NCI-H2227 (cell line): ENCODE measurements around the gene SPATA9.

Experiments
- DNase-seq: peaks from one replicate; lab custom pipeline; 2025; ENCODE audit not compliant: unreplicated experiment; lab: John Stamatoyannopoulos, UW

Gene SPATA9

DNA sequence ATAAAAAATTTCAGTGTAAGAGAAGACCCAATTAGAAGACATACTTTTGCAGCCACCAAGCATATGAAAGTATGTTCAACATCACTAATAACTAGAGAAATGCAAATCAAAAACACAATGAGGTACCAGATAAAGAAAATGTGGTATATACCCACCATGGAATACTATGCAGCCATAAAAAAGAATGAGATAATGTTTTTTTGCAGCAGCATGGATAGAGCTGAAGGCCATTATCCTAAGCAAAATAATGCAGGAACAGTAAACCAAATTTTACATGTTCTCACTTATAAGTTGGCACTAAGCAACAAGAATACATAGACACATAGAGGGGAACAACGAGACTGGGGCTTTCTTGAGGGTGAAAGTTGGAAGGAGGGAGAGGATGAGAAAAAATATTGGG, 6.9 kb upstream of the SPATA9 start:
- DNase-seq, result no peak

DNA sequence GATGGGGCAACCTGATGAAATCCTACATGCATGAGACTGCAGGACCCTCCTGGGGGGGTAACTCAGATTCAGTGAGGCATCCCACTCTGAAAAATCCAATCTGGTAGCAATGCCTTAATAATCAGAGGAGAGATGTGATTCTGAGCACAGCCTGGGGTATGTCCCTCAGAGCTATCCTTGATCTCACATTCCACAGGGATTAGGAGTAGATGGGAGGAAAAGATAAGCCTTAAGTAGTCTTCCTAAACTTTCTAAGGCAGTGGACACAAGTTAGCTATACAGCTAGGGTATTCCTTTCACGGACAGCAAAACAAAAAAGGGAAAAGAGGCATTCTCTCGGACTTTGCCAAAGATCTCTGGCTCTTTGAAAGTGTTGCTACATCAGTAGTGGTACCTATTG, 3.9 kb upstream of the SPATA9 start:
- no peak for DNase-seq

DNA sequence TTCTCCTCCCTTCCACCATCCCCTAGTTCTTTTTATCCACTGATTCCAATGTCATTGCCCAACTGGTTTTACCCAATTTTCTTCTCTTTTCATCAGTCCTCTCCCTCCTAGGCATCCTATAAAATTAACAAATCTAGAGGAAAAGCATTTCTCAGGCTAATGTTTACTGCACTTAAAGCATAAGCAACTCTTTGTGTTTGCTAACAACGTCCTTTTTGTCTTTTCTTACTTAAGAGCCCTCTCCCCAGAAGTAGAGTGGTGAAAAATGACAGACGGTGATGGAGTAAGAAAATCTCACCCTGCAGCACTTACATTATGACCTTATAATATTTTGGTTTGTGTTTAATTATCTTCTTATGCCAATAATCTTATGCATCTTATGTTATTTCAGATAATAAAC, 1.6 kb upstream of the SPATA9 start:
- no peak for DNase-seq

DNA sequence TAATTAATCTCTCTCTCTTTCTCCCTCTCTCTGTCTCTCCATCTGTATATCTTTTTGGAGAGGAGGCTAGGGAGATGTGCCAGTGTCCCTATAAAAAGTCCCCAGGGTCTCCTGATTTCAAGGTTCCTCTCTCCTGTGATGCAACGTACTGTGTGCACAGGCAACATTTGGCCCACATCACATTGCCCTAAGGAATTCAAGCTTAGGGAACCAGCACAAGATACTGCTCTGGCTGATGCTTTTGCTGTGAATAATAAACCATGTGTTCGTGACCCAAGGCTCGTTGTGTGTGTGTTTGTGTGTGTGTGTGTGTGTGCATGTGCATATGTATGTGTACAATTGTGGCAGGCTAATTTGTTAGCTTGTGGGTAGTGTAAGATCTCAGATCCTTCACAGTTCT, 9.7 kb downstream of the SPATA9 start:
- no peak for DNase-seq

DNA sequence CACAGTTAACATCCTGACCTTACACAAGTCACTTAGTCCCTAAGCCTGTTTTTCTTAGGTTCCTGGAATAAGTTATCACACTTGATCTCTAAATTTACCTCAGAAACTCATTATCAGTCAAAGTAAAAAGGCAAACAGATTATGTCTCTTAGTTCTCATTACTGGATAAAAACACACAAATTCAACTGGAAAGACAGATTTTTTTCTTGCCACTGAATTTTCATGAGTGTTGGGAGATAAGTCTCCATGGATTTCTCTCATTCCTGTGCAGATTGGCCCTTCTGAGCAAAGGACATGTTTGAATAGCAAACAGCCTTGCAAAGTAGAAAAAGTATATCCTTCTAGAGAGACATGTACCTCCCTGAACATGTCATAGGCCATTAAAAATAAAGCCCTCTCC, 10.2 kb downstream of the SPATA9 start:
- DNase-seq, result no peak

DNA sequence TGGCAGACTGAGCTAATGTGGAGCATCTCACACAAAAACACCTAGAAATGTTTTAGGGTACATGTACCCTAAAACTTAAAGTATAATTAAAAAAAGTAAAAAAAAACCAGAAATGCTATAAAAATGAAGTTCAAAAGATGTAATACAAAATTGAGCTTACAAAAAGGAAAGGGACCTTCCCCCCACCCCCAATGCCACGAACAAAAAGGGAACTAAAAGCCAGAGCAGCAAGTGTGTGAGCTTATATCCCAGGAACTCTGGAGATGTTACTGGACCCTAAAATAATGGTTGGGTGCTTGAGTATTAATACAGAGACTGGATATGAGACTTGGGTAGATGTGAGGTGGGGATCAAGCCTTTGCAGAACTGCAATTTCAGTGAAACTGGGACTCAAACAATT, 11.0 kb downstream of the SPATA9 start:
- no peak for DNase-seq

DNA sequence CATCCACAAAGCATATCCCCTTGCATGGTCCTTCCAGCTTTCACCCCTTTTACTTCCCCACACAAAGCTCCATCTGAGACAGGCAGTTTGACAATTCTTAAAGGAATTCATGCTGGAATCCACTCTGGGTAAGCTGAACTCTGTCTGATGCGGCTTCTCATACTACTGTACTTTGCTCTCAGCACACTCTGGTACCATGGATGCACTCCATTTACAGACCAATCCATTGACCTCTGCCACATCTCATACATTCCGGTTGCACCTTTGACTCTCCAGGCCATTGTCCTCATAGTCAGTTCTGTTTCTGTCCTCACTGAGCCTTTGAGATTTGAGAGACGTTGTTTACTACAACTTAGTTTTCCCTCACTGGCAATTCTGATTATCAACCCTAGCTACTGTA, 12.2 kb downstream of the SPATA9 start:
- no peak for DNase-seq

DNA sequence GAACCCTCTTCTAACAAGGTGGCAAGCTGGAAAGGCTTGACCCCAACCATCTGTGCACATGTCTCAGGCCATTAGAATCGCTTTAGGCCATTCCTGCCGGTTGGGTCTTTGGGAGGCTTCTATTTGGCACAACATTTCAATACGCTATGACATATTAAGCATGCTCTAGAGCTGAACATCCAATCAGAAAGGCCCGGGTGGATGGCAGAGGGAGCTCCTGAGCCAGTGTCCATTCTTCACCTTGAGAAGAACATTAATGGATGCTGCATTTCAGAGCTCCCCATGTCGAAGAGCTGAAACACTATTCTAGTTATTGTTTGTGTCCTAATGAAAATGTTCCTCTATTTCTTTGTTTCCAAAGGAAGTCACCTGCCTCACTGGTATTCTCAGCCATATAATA, 12.8 kb downstream of the SPATA9 start:
- DNase-seq, result no peak

DNA sequence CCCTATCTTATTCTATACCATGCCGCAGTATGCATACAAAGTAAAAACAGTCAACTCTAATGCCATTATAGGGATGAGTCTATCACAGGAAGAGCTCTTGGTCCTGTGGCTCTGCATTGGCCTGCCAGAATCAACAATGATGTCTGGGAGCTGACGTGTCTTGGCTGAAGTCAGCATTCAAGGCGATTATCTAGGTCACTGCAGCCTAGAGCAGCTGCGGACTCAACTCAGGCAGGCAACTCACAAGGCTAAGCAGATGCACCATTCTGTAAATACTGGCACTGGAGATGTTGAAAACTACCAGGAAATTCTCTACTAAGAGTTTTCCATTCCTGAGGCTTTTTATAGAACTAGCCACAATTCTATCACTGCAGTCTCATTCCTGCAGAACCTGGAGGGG, 13.3 kb downstream of the SPATA9 start:
- DNase-seq, result no peak

DNA sequence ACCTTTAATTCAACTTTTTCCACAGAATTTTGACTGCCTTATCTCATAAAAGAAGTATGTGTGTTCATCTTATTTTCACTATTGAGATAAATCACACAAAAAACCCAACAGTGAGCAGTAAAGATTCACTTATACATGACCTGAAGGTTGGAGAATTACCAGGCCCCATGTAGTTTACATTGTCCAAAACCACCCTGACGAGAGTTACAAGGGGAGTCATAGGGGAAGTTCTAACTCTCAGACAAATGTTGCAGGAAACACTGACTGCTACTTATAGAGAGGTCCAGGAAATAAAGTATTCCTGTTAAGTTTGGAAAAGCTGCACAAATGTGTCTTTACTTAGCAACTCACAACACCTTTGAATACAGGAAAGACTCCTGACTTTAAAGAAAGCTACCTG, 14.1 kb downstream of the SPATA9 start:
- DNase-seq, result no peak

DNA sequence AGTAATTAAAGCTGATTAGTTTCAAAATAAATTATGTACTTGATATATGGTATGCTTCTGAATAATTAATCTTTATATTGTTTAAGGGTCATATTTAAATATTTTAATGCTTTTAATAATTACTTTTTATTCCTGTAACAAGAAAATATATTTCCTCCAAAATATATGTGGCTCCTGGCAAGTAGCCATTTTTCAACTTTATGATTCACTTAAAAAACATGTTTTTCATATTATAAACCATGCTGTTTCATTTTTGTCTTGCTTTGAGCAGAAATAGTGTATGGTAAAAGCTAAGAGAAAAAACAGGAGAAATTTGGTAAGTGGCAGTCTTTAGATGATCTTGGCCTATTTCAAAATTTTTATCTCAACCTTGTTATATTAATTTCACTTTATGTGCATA, 14.6 kb downstream of the SPATA9 start:
- DNase-seq, result no peak

DNA sequence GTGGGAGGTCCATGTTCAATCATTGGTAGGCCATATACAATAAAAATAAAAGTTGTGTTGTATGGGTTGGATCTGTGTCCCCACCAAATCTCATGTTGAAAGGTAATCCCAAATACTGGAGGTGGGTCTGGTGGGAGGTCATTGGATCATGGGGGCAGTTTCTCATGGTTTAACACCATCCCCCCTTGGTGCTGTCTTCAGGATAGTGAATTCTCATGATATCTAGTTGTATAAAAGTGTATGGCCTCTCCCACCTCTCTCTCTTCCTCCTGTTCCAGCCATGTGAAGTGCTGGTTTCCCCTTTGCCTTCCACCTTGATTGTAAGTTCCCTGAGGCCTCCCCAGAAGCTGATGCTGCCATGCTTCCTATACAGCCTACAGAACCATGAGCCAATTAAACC, 15.1 kb downstream of the SPATA9 start:
- no peak for DNase-seq

DNA sequence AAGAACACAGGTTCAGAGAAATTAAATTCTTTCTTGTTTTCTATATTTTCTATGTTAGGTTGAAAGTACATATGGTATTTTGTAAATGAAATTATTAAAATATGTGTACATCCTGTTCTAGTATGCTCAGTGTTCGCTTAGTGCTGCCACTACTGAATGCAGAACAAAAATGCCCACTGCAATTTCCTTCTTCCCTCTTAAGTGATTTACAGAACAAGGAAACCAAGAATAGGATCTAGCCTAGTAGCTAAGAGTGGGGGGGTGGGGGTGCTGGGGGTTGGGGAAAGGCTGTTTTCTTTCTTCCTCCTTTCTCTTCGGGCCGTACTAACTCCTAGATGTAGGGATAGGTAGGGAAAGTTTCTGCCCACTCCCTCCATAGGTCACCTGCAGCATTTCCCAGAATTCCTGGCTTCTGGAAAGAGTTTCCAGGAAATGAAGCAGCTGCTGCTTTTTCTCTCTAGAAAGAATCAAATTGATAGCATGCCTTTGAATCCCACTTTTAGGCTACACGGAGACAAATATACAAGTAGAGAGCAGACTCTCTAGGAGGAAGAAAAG, 15.7 kb downstream of the SPATA9 start:
- no peak for DNase-seq

DNA sequence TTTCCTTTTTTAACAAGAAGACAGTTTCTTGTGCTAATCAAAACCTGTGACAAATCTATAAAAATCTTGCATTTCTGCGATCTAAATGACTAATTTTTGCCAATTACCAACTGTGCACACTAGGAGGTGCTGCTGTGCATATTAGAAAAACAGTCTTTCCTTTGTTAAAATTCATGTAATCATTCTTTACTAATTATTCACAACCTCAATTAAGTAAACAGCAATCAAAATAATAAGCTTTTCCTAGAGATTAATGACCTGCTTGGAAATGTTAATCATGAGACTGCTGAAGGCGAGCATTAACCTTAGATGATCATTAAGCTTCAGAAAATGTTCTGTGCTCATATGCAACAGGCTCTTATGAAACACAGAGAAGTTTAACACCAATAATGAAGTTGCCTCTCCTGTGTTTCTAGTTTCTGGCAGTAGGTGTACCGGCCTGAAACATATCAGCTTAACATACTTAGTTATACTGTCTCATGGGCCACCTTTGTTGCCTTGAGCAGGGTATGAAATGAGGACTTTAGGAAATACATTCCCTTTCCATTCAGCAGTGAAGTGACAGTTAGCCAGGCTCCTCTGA, 18.5 kb downstream of the SPATA9 start:
- DNase-seq, result peak; percentile 25

DNA sequence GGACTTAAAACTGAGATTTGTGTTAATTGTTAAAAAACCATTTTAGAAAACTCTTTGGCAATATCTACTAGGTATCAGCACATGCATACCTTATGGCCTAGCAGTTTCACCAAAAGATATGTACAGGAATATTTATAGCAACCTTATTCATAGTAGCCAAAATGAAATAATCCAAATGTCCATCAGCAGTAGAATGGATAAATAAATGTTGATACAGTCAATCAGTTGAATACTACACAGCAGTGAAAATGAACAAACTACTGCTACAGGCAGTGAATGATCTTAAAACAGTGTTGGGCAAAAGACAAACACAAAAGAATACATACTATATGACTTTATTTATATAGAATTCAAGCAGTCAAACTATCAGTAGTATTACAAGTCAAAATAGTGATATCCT, 19.8 kb downstream of the SPATA9 start:
- DNase-seq, result no peak

DNA sequence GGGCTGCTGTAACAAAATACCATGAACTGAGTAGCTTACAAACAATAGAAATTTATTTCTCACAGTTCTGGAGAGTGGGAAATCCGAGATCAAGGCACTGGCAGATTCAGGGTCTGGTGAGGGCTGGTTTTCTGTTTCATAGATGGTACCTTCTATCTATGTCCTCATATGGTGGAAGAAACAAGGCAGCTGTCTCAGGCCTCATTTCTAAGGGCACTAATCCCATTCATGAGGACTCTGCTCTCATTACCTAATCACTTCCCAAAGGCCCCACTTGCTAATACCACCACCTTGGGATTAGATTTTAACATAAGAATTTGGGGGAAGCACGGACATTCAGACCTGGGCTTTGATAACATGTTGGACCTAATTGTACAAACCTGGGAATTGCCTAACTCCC, 22.7 kb downstream of the SPATA9 start:
- DNase-seq, result no peak

DNA sequence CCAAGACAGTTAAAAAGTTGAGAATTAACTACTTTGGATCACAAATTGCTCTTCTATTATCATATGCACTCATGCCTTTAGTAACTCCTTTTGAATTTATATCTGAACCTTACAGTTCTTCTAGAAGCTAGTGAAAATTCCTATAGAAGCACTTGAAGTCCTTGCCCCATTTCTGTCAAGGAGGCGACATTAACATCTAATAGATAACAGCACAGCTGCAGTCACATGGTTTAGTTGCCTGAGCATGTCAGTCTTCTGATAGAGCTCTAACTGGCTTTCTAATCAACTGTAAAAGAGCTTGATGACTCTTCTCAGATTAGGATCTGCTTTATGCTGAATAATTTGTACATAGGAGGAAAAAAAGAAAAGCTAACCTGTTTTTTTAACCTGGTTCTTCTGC, 27.2 kb downstream of the SPATA9 start:
- DNase-seq, result no peak

DNA sequence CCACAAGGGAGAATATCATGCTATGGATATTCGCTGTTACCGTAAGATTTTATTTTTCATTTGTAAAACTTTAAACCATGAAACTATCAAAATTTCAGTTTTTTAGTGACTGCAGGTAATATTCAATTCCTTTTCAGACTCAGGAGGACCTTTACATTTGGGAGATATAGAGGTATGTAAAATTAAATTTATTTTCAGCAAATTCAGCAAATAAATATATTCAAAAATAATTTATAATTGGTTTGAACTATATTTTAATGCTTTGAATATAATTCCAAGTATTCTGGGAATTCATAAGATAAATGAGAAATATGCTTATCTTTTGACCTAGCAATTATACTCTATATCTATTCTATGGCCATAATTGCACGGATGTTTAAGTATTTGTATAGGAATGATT, 28.6 kb downstream of the SPATA9 start:
- no peak for DNase-seq

DNA sequence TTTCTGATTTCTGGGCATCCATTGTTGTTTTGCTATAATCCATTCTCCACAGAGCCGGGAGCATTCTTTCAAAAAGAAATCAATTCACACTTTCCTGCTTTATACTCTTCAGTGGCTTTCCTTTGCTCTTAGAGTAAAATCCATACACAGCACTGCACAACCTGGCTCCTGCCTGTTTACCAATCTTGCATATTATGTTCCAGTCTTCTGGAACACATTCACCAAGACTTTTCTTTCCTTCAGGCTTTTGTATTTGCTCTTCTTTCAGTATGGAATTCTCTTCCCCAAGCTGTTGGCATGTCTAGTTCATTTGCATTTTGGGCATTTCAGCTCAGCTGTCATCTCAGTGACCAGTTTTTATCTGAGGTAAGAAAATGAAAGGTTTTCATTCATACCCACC, 29.9 kb downstream of the SPATA9 start:
- DNase-seq, result no peak

DNA sequence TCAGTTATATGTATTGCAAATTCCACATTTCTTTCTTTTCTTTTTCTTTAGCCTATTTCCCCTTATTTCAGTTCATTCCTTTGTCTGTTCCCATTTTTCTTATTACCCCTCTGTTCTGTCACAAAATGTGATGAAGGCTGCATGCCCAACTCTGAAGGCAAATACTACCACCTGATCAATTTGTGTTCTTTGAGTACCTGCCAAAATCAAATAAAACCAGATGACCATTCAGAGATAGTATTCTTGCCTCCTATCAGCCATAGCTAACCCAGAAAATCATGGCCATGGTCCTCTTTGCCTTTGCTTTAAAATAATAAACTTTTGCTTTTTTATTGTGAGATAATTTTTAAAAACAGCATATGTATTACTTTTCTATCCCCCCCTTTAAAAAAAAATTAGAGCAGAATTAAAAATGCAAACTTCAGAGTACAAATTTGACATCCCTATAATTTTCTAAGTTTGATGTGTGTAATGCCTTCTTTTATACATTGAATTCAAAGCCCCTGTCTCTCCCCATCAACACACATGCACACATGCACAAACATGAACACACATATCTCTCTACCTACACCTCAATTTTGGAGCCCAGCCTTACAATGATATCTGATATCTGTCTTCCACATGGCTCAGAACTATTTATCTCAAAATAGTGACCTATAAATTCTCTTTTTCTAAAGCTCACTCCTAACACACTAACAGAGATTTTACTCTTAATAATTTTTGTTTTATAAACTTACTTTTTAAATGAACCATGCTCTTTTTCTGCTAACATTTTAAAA, 32.8 kb downstream of the SPATA9 start:
- DNase-seq, result no peak

DNA sequence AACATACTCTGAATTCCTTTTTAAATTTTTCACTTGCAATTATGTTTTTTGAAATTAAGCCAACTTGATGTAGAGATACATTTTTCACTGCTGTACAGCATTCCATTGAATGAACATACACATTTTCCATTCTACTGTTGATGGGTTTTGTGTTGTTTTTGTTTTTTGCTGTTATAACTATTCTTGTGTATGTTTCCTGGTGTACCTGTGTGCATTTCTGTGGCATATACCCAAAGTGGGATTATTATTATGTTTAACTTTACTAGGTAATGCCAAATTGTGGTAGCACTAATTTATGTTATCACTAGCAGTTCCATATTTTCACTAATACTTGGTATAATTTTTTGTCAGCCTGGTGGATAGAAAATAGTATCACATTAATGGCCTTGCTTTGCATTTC, 33.5 kb downstream of the SPATA9 start:
- no peak for DNase-seq

DNA sequence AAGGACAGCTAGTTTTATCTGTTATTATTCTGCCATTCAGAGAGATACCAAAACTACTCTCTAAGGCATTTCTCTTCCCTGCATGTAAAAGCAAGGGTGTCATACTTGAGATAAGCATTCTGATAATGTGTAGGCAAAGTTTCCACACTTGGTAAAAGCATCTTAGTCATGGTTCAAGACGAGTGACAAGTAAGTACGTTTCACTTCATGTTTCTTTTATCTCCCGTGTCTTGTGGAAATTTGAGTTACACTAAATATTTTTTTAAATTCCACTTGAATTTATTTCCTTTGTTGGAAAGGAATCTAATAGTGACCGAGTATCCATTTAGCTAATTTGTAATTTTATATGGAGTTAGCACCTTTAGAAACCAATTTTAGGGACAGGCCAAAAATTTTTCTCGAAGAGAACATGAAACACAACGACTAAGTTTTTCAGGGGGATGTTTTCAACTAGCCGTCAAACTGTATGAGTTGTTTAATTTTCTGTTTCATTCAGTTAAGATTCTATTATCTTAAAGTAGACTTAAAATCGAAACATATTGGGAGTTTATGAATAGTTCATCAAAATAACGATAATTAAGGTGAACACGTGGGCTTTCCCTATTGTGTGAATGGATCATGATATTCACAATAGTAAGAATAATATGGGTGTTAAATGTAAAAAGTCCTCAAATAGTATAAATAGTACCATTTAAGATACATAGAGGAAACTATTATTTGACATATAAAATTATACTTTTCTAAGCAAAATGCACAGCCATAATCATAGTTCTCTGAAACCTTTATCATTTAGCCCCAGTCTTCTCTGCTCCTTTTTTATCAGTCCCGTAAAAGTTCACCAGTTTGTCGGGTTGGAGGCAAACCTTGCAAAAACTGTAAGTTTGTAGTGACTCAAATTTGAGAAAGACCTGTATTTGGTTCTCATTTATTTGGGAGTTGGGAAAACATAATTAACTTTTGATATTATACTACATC, 34.6 kb downstream of the SPATA9 start:
- no peak for DNase-seq
